Gastroesophageal sphincter (tissue), 4 donors: Measurements from ENCODE around the gene CFAP73. TPM values are rescaled to one million over a fixed set of nuclear protein-coding genes. Genes with fewer than 3 reads are reported as not detected.

Experiments
- ATAC-seq: fragments of 150-250 bp; one replicate; pipeline ENCODE4 v1.9.1; 2016; ENCODE audit warnings: mild to moderate bottlenecking, moderate library complexity
- H3K27ac ChIP-seq, 4 donors: fragments of 200-600 bp; sonication (generic) in 3 of 4; 1 replicate in 3 of 4; 2 replicates in 1 of 4; pipeline ENCODE4 v1.5.1; 2016 to 2019
- H3K27me3 ChIP-seq: fragments of 200-600 bp; sonication (generic); one replicate; pipeline ENCODE4 v1.5.1; 2019
- H3K36me3 ChIP-seq, 2 donors: fragments of 200-600 bp; sonication (generic); one replicate each; pipeline ENCODE4 v1.5.1; 2019; ENCODE audit warnings: control low read depth in 1 of 2
- H3K4me1 ChIP-seq, 3 donors: fragments of 200-600 bp; sonication (generic); 1 replicate in 2 of 3; 2 replicates in 1 of 3; pipeline ENCODE4 v1.5.1; 2016 to 2019; ENCODE audit warnings: control low read depth in 2 of 3
- H3K4me3 ChIP-seq, 2 donors: fragments of 200-600 bp; sonication (generic); one replicate each; pipeline ENCODE4 v1.5.1; 2019; ENCODE audit warnings: mild to moderate bottlenecking in 1 of 2, moderate library complexity in 1 of 2
- H3K9me3 ChIP-seq, 3 donors: fragments of 200-600 bp; sonication (generic); one replicate each; pipeline ENCODE4 v1.5.1; 2017 to 2019; ENCODE audit warnings: control low read depth in 2 of 3
- CTCF ChIP-seq, 4 experiments: fragments of 200-600 bp in 2 of 4; fragments of 450-650 bp in 2 of 4; sonication (generic) in 1 of 4; IDR thresholded peaks; one replicate each; pipeline ENCODE4 v1.5.1; 2017 to 2019; ENCODE audit warnings: antibody characterized with exemption in 4 of 4, mild to moderate bottlenecking in 2 of 4, moderate library complexity in 2 of 4
- EP300 ChIP-seq: sonication (generic); formaldehyde crosslinking; IDR thresholded peaks from one replicate; pipeline ENCODE4 v1.6.1; 2017; ENCODE audit warnings: antibody characterized with exemption, mild to moderate bottlenecking
- POLR2A ChIP-seq, 2 donors: fragments of 450-650 bp; IDR thresholded peaks; one replicate each; pipeline ENCODE4 v1.6.1; 2017; ENCODE audit warnings: antibody characterized with exemption in 2 of 2, mild to moderate bottlenecking in 2 of 2, moderate library complexity in 1 of 2
- POLR2AphosphoS5 ChIP-seq: sonication (generic); formaldehyde crosslinking; IDR thresholded peaks from one replicate; pipeline ENCODE4 v1.6.1; 2017; ENCODE audit warnings: antibody characterized with exemption
- WGBS, 2 donors: methylation state at CpG; one replicate each; pipeline ENCODE4 v1.1.5; 2018; ENCODE audit warnings: low coverage in 1 of 2; 5-methylcytosine and 5-hydroxymethylcytosine counted together
- total RNA-seq, 4 donors: library from RNA; depleted of rRNA; stranded (reverse); fragments of >200 nt; gene quantifications; one replicate each; pipeline ENCODE4 v1.1.0, GENCODE V29; 2016

The CFAP73 gene
- total RNA-seq, 4 donors from 2014 or later = not detected

GRCh38 chr12:113119980-113120669 is 29.4 kb upstream of the CFAP73 start:
- WGBS, 2 donors = 20% methylated on average over 4 of the region's 4 CpGs; no CpG with 5 or more reads in 1 of the 2 donors
- ATAC-seq = no peak
- TF ChIP-seq POLR2AphosphoS5 = no peak
- no peak for TF ChIP-seq EP300
- TF ChIP-seq POLR2A (IDR thresholded peaks at IDR 0.05) = no peak
- Histone ChIP-seq H3K27me3 (peaks cover 45% of the 10 kb centered on the region), H3K36me3 (no peaks in the 10 kb centered on the region), H3K9me3 (peaks cover 0 to 16% (median 0%) of the 10 kb centered on the region in 3 donors), H3K4me1 (no peaks in the 10 kb centered on the region), H3K4me3 (no peak overlapping the region), H3K27ac (no peak overlapping the region)

GRCh38 chr12:113120670-113121370 is 28.7 kb upstream of the CFAP73 start:
- TF ChIP-seq POLR2AphosphoS5 (no peak), EP300 (no peak), CTCF (IDR thresholded peaks at IDR 0.05) (no peak), POLR2A (IDR thresholded peaks at IDR 0.05) (no peak)
- no peak for ATAC-seq
- Histone ChIP-seq H3K27ac (no peak overlapping the region), H3K36me3 (no peaks in the 10 kb centered on the region), H3K27me3 (peaks cover 39% of the 10 kb centered on the region), H3K4me1 (no peaks in the 10 kb centered on the region), H3K9me3 (peaks cover 0 to 16% (median 0%) of the 10 kb centered on the region in 3 donors), H3K4me3 (no peak overlapping the region)
- 60 to 81% methylated on average over 1 to 2 of the region's 3 CpGs for WGBS, 2 donors

DNA sequence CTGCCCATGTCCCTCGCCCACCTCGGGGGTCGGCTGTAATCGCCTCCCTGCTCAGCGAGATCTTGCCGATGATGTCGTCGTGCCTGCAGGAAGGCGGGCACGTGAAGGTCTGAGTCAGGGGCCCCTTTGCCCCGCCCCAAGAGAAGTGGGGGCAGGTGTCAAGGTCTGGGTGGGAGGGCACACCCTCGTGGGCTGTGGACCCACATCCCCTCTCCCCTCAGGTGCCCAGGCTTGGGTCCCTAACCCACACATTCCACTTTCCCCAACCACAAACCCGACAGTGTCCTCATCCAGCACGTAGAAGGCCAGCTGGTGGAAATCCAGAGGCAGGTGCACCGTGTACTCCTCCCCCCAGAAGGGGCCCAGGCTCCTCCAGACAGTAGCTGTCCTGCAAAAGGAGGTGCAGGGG is 21.7 kb upstream of the CFAP73 start:
- peaks cover 0 to 10% (median 0%) of the 10 kb centered on the region in 3 donors for H3K9me3 ChIP-seq
- ATAC-seq = no peak
- no peaks in the 10 kb centered on the region for H3K4me1 ChIP-seq
- H3K4me3 ChIP-seq = no peak overlapping the region
- TF ChIP-seq EP300 = no peak
- peaks cover 49% of the 10 kb centered on the region for H3K27me3 ChIP-seq
- no peak overlapping the region for H3K27ac ChIP-seq
- no peaks in the 10 kb centered on the region for H3K36me3 ChIP-seq
- WGBS, 2 donors = no CpG with 5 or more reads among the region's 15 CpGs

DNA sequence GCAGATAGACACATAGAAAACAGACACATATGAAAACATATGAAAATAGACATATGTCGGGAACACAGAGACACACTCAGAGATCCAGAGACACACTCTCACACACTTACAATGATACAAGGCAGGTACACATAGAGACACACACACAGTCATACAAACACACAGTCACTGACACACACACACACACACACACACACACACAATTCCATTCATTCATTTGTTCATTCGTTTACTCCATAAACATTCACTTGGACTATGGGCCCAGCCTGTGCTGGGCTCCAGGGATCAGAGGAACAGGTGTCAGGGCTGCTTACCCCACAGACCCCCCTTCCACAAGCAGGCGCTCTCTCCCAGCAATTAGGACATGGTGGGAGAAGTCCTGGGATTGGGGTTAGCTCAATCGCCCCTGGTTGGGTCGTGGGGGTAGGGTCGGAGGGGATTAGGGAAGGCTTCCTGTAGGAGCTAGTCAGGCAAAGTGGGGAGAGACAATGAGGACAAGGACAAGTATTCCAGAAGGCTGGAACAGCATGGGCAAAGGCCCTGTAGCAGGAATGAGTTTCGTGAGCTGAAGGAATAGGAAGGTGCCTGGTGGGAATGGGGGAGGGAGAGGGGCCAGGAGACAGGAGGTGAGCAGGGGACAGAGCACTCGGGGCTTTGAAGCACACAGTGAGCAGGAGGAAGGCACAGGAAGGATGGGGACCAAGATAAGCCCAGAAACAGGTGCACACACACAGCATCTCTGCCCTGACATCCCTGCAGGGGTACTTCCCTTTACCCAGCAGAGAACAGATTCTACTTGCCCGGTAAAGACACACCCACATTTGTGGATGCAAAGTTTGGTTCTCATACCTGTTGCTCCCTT is 20.5 kb upstream of the CFAP73 start:
- Histone ChIP-seq H3K4me1 (no peaks in the 10 kb centered on the region), H3K36me3 (no peaks in the 10 kb centered on the region), H3K27me3 (peaks cover 62% of the 10 kb centered on the region), H3K4me3 (no peak overlapping the region), H3K27ac (no peak overlapping the region), H3K9me3 (no peaks in the 10 kb centered on the region)
- TF ChIP-seq CTCF (IDR thresholded peaks at IDR 0.05) (no peak), EP300 (no peak), POLR2A (IDR thresholded peaks at IDR 0.05) (no peak), POLR2AphosphoS5 (no peak)
- ATAC-seq = no peak
- 38 to 56% methylated on average over 4 to 8 of the region's 9 CpGs for WGBS, 2 donors

DNA sequence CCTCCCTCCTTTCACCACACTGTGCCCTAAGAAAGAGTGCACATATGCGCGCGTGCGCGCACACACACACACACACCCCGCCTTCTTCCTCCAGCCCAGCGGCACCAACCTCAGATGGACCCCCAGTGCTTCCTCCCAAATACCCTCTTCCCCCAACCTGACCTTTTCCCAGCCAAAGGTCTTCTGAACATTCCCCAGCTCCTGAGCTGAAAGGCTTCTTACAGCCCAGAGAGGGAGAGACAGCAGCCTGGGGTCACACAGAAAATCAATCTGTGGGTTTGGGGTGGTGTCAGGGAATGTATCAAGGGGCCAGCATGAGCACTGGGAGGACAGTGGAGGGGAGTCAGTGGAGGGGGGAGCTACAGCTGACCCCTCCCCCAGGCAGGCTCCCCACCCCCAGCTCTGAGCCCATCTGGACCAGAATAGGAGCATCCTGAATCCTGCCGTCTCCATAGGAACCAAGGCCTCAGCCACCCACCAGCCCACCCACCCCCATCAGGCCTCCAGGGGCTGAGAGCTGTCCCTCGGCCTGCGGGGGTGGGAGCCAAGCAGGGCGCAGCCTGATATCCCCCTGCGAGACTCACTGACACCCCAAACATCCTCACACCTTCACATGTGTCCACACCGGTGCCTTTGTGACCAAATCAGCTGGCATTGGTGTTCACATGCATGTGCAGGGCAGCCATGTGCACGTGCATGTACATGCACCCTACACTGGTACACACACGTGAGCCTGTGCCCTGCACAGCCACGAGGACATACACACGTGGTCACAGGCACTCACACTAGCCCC is 19.7 kb upstream of the CFAP73 start:
- no peaks in the 10 kb centered on the region for H3K4me1 ChIP-seq
- 59 to 67% methylated on average over 4 to 9 of the region's 17 CpGs for WGBS, 2 donors
- ATAC-seq = no peak
- no peak overlapping the region for H3K27ac ChIP-seq
- H3K36me3 ChIP-seq = no peaks in the 10 kb centered on the region
- H3K4me3 ChIP-seq = no peak overlapping the region
- TF ChIP-seq EP300 = no peak
- no peak for TF ChIP-seq POLR2AphosphoS5
- no peak for TF ChIP-seq POLR2A (IDR thresholded peaks at IDR 0.05)
- TF ChIP-seq CTCF (IDR thresholded peaks at IDR 0.05) = no peak
- H3K27me3 ChIP-seq = peaks cover 70% of the 10 kb centered on the region
- H3K9me3 ChIP-seq = no peaks in the 10 kb centered on the region
